Fibroblast of villous mesenchyme (primary cell): ENCODE results near the gene PTGER2. TPM values are rescaled to one million over a fixed set of nuclear protein-coding genes. Genes with fewer than 3 reads are reported as not detected.

Experiments
- DNase-seq: peaks from one replicate; pipeline ENCODE4 v3.0.0-alpha.2; 2010; ENCODE audit warnings: low read depth
- H3K4me3 ChIP-seq: 2 replicates; pipeline ENCODE4 v1.5.1; 2011; ENCODE audit warnings: low read depth, mild to moderate bottlenecking, low read length
- CTCF ChIP-seq: IDR thresholded peaks from 2 replicates; pipeline ENCODE4 v1.5.1; 2012; ENCODE audit warnings: low read depth, mild to moderate bottlenecking, low read length; ENCODE audit not compliant: insufficient read depth
- total RNA-seq: library from RNA; depleted of rRNA; stranded (reverse); fragments of >200 nt; gene quantifications from 2 replicates; pipeline ENCODE4 v1.2.3, GENCODE V29; 2012

PTGER2 gene
- total RNA-seq, 1 donor, result 1.3 TPM

- H3K4me3 ChIP-seq, result no peak overlapping the region
- TF ChIP-seq CTCF, result no peak
- DNase-seq, result no peak
Measured at GRCh38 chr14:52325630-52326029, 11.5 kb downstream of the PTGER2 start.

GRCh38 chr14:52327374-52328226 is 13.5 kb downstream of the PTGER2 start:
- DNase-seq, result peak; percentile 96
- no peak overlapping the region for H3K4me3 ChIP-seq
- no peak for TF ChIP-seq CTCF

- TF ChIP-seq CTCF, result no peak
- no peak for DNase-seq
- H3K4me3 ChIP-seq, result no peak overlapping the region
Measured at GRCh38 chr14:52328276-52328675, 14.2 kb downstream of the PTGER2 start.

GRCh38 chr14:52329678-52330369 is 15.7 kb downstream of the PTGER2 start:
- no peak for TF ChIP-seq CTCF
- DNase-seq, result no peak
- H3K4me3 ChIP-seq, result no peak overlapping the region

- no peak overlapping the region for H3K4me3 ChIP-seq
- DNase-seq, result peak; percentile 82
- no peak for TF ChIP-seq CTCF
Measured at GRCh38 chr14:52332269-52332668, 18.2 kb downstream of the PTGER2 start.

GRCh38 chr14:52333108-52333507 is 19.0 kb downstream of the PTGER2 start:
- DNase-seq, result no peak
- TF ChIP-seq CTCF, result no peak
- H3K4me3 ChIP-seq, result no peak overlapping the region
